Erythroblast (primary cell): ENCODE results near the gene ARHGAP24.

Experiments used
- GATA1 ChIP-seq: IDR thresholded peaks from 2 replicates; pipeline ENCODE4 v1.6.1; 2011; ENCODE audit warnings: low read depth, mild to moderate bottlenecking, control low read depth, low read length, moderate library complexity
- POLR2A ChIP-seq: IDR thresholded peaks from 2 replicates; pipeline ENCODE4 v1.6.1; 2011; ENCODE audit warnings: mild to moderate bottlenecking, low read length

DNA sequence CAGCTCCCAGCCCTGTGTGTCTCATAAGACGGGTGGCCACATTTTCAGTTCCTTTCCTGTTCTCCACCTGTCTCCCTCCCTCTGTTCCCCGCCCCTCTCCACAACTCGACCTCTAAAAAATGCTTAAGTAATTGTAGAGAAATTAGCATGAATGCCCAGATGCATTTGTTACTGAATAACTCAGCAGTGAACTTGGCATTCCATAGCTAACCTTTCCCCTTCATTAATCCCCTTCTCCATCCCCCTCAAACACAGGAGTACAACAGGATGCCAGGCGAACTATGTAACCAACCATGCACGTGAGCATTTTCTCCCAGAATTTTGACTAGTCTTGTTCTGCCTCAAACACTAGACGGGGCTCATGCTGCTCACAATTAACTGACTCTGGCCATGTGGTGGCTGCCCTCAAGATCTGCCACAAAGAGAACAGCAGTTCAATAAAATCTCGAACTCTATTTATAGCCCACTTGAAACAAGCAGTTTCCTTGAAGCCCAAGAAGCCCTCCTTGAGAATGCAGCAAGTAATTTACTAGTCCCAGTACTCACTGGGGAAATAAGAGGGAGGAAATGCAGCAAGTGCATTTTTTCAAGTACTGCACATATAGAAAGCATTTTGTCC lies 351.2 kb downstream of the ARHGAP24 start:
- TF ChIP-seq POLR2A (no peak), GATA1 (no peak)
